LHCN-M2 (cell line): ENCODE measurements around the gene GRAMD4. TPM values are rescaled to one million over a fixed set of nuclear protein-coding genes. Genes with fewer than 3 reads are reported as not detected.

ENCODE experiments used
- DNase-seq: peaks from one replicate; pipeline ENCODE4 v3.0.0-alpha.2; 2012; ENCODE audit warnings: low read depth
- total RNA-seq: library from RNA; depleted of rRNA; stranded (reverse); fragments of >200 nt; gene quantifications from 2 replicates; pipeline ENCODE4 v1.2.3, GENCODE V29; 2014

The GRAMD4 gene
- total RNA-seq, 1 experiment from 2014 or later, result 5.8 TPM

- no peak for DNase-seq
Observed at GRCh38 chr22:46583571-46583970, 36.6 kb upstream of the GRAMD4 start.

DNA sequence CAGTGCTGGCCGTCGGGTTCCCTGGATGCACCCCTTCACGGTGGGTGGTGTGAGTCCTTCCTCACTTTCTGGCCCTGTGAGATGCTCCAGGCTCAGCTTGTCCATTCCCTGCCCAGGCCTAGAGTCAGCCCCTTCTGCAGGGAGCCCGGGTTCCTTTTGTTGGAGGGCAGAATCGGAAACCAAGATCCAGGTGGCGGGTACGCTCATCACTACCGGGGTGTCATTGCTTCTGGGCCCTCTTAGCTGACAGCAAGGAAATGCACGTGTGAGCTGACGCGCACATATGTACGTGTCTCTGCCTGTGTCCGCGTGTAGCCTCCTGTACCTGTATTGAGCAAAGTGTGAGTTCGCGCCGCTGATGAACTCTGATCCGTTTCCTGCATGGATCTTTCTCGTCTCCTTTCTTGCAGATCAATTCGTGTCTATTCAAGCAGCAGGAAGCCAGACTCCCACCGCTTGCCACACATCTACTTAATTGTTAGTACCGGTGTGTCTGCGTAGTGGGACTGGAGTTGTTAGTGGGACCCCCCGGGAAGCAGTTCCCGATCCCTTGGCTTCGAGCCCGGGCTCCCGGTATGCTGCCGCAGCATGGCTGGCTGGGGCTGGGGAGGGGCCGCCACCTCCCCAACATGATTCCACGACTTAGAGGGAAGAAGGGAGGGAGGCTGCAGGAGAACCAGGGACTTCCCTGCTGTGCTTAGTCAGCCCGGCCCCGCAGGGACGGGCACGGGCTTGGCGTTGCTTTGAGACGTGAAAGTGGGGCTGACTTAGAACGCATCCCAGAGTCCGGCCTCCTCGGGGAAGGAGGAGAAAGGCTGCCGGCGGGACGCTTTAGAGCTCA, 35.9 kb upstream of the GRAMD4 start:
- no peak for DNase-seq

GRCh38 chr22:46585340-46586122, 34.7 kb upstream of the GRAMD4 start:
- DNase-seq, result no peak

GRCh38 chr22:46586123-46586519, 34.1 kb upstream of the GRAMD4 start:
- DNase-seq, result no peak

GRCh38 chr22:46586531-46587011, 33.6 kb upstream of the GRAMD4 start:
- DNase-seq, result no peak

GRCh38 chr22:46587061-46587460, 33.1 kb upstream of the GRAMD4 start:
- no peak for DNase-seq

- no peak for DNase-seq
Observed at GRCh38 chr22:46587492-46588278, 32.5 kb upstream of the GRAMD4 start.

- DNase-seq, result no peak
Observed at GRCh38 chr22:46588279-46589140, 31.7 kb upstream of the GRAMD4 start.

- no peak for DNase-seq
Observed at GRCh38 chr22:46589141-46589748, 30.9 kb upstream of the GRAMD4 start.

DNA sequence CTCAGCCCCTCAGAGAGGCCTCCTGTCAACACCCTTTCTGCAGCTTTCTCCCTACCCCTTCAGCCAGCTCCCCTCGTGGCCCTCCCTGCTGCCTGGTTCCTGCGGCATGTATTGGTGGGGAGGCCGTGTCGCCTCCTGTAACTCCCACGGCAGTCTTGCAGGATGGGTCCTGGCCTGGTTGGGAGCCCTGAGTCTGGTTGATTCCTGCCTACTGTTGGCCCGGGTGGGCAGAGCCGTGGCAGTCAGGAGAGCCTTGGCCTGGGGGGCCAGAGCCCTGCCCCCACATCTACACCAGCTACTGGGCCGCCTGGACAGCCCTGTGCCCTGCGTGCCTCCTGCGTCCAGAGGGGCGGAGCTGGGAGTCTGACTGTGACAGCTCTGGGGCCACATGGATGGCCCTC, 30.3 kb upstream of the GRAMD4 start:
- no peak for DNase-seq

DNA sequence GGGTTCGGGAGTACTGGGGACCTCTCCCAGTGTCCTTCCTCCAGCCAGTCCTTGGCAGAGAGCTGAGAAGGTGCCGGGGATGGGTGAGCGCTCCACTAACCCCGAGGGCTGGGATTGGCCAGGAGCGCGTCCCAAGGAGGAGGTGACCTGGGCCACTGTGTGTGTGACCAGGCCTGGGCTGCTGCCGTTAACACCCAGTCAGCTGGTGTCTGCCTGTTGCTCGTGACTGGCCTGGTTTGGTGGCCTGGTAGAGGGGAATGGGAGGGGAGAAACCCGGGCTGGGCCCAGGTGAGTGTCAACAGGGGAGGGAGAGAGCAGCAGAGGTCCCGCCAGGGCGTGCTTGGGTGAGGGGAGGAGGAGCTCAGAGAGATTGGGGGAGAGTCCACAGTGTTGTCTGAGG, 29.9 kb upstream of the GRAMD4 start:
- DNase-seq, result no peak

GRCh38 chr22:46591930-46592329, 28.3 kb upstream of the GRAMD4 start:
- DNase-seq, result no peak

DNA sequence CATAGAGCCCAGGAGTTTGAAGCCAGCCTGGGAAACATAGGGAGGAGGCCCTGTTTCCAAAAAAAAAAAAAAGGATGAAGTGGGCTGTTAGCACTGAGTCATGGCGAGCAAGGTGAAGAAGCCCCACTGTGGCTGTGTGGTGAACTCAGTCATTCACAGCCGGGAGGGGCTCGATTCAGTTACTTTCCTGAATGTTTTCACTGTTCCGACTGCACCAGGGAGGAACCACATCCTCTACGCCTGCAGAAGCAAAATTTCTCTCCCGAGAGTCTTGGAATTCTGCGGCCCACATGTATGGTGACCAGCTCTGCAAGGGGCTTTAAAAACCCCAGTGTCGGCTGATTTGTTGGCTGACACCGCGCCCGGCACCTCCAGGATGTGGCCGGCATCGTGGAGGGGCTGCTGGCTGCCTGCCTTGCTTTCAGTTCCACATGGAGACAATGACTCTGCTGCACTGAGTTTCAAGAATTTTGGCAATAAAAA, 27.8 kb upstream of the GRAMD4 start:
- DNase-seq, result peak; percentile 48

GRCh38 chr22:46593211-46593681, 26.9 kb upstream of the GRAMD4 start:
- no peak for DNase-seq

- no peak for DNase-seq
Observed at GRCh38 chr22:46593996-46594946, 25.9 kb upstream of the GRAMD4 start.

DNA sequence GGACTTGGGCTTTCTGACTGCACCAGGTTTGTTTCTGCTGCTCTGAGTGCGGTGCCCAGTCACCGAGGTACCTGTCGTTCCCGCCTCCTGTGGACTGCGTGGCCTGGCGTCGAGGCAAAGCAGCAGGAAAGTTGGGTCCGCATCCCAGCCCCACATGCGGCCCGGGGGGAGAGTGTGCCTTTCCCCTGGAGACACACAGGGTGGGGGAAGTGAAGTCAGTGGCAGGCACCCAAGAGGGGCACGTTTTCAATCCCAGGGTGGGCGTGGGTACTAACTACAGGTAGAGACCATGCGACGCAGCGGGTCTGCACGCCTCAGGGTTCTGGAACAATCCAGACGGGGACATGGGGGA, 25.3 kb upstream of the GRAMD4 start:
- DNase-seq, result no peak

DNA sequence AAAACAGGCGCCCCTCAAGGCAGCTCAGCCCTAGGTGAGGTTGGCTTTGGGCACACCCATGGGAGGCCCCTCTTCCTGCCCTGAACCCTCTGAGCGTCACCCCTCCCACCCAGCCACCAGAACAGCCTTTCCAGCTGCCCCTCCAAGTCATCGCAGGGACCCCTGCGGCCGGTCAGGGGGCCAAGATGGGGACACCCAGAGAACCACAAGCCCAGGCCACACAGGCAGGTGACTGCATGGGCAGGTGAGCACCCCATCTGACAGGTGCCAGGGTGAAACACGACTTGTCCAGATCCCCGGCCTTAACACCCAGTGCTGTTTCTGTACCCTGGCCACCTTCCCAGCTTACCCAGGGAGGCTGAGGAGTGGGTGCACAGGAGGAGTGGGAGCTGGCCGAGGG, 24.6 kb upstream of the GRAMD4 start:
- DNase-seq, result no peak

DNA sequence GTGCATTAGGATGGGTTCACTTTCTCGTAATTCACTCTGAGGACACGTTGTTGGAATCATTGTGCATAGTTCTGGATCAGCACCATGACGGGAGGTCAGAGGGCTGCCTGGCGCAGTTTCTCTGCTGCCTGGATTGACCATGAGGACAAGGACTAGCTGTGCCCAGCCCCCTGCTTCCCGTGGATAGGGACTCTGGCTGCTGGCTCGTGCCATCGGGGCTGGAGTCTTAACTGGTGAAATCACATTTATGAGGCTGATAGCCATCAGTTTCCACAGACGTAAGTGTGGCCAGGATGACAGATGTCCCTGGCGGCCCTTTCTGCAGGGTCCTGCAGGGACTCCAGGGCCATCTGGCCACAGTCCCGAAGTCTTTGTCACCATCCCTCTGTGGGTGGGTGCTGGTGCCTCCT, 24.1 kb upstream of the GRAMD4 start:
- DNase-seq, result no peak

DNA sequence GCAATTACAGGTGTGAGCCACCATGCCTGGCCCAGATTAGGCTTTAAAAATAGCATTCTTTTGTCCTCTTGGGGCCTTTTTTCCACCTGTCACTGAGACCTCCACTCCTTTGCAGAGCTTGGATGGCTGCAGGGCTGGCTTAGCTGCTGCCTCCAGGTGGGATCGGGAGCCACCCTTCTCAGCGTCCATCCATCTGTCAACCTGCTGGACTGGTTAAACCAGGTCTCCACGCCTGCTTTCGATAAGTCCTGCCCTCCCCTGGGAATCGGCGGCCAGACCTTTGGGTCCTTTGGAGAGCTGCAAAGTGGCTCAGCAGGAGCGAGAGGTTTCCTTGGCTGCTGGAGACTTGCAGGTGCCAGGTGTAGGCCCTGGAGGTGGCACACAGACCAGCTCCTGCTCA, 23.4 kb upstream of the GRAMD4 start:
- no peak for DNase-seq
